HCT116 (cell line): ENCODE results near the gene LRRC7. TPM values are rescaled to one million over a fixed set of nuclear protein-coding genes. Genes with fewer than 3 reads are reported as not detected.

Experiments used
- ATAC-seq: fragments of 200-7000 bp; cut with Tn5 transposase; 2 replicates; pipeline ENCODE4 v1.9.1; 2020; ENCODE audit warnings: mild to moderate bottlenecking, moderate library complexity
- BruUV-seq: library from RNA; stranded (reverse); fragments of 400-500 nt; replicated peaks from 2 replicates; lab custom pipeline; 2021; lab: Mats Ljungman, UMichigan
- CTCF ChIA-PET: fragments of 300-600 bp; sonication (Branson Sonifier 250); formaldehyde crosslinking; loops from one replicate; lab custom pipeline; 2021; ENCODE audit warnings: antibody characterized with exemption; lab: Charles Lee
- POLR2A ChIA-PET: fragments of 300-600, 350-600 bp; sonication (Branson Sonifier 250); formaldehyde crosslinking; loops from one replicate; lab custom pipeline; 2021; ENCODE audit warnings: antibody characterized with exemption; lab: Charles Lee
- RAD21 ChIA-PET, 2 experiments: fragments of 300-600 bp; sonication (Branson Sonifier 250); formaldehyde crosslinking; loops; one replicate each; lab custom pipeline; 2023; ENCODE audit warnings: low total read pairs in 2 of 2; ENCODE audit not compliant: uncharacterized antibody in 2 of 2, unreplicated experiment in 2 of 2, low non-redundant PET in 1 of 2; lab: Charles Lee
- DNase-seq: peaks from one replicate; pipeline ENCODE4 v3.0.0-alpha.2; 2010; ENCODE audit warnings: low read depth, low spot score
- H2AFZ ChIP-seq: fragments of 200-600 bp; shearing (Covaris generic), sonication (generic); 2 replicates; pipeline ENCODE4 v1.6.1; 2017; ENCODE audit warnings: low read depth, mixed run types, mixed read lengths, antibody characterized with exemption, low read length; ENCODE audit not compliant: poor library complexity, severe bottlenecking
- H3K27ac ChIP-seq: 2 replicates; pipeline ENCODE4 v1.5.1; 2012; ENCODE audit warnings: low read depth, low read length
- H3K27me3 ChIP-seq: fragments of 200-600 bp; sonication (generic); 2 replicates; pipeline ENCODE4 v1.6.1; 2016; ENCODE audit warnings: mixed run types, low read length, mixed read lengths; ENCODE audit not compliant: insufficient read depth
- H3K36me3 ChIP-seq, 2 experiments: fragments of 200-500 bp in 1 of 2; fragments of 200-600 bp in 1 of 2; sonication (Bioruptor generic) in 1 of 2; sonication (generic) in 1 of 2; 2 replicates each; pipeline versions ENCODE4 v1.5.1 to v1.6.1; 2014 to 2016; ENCODE audit warnings: low read length in 2 of 2, inconsistent platforms in 1 of 2, mixed read lengths in 1 of 2, mixed run types in 1 of 2; ENCODE audit not compliant: insufficient read depth in 2 of 2, control insufficient read depth in 1 of 2
- H3K4me1 ChIP-seq, 2 experiments: fragments of 200-600 bp in 1 of 2; sonication (generic) in 1 of 2; 2 replicates each; pipeline versions ENCODE4 v1.5.1 to v1.6.1; 2012 to 2017; ENCODE audit warnings: low read length in 2 of 2, inconsistent platforms in 1 of 2, mild to moderate bottlenecking in 1 of 2, mixed read lengths in 1 of 2, mixed run types in 1 of 2, moderate library complexity in 1 of 2; ENCODE audit not compliant: insufficient read depth in 2 of 2, control insufficient read depth in 1 of 2
- H3K4me2 ChIP-seq: fragments of 200-600 bp; sonication (generic); 2 replicates; pipeline ENCODE4 v1.6.1; 2017; ENCODE audit warnings: mixed run types, low read length, mixed read lengths
- H3K4me3 ChIP-seq, 2 experiments: fragments of 200-600 bp in 1 of 2; sonication (generic) in 1 of 2; replicated peaks in 1 of 2; 2 replicates each; pipeline ENCODE4 v1.5.1; 2011 to 2016; ENCODE audit warnings: low read length in 2 of 2, control low read depth in 1 of 2, low read depth in 1 of 2, mild to moderate bottlenecking in 1 of 2, mixed read lengths in 1 of 2, mixed run types in 1 of 2
- H3K79me2 ChIP-seq: fragments of 200-600 bp; sonication (generic); 2 replicates; pipeline ENCODE4 v1.6.1; 2017; ENCODE audit warnings: mild to moderate bottlenecking, mixed run types, low read length, moderate library complexity, mixed read lengths; ENCODE audit not compliant: insufficient read depth
- H3K9ac ChIP-seq: fragments of 200-600 bp; sonication (generic); 2 replicates; pipeline ENCODE4 v1.6.1; 2016; ENCODE audit warnings: low read length, mixed read lengths
- H3K9me2 ChIP-seq: fragments of 200-600 bp; sonication (generic), shearing (Covaris generic); 2 replicates; pipeline ENCODE4 v1.6.1; 2017; ENCODE audit warnings: mixed run types, mild to moderate bottlenecking, moderate library complexity; ENCODE audit not compliant: insufficient read depth
- H3K9me3 ChIP-seq, 2 experiments: fragments of 200-500 bp in 1 of 2; fragments of 200-600 bp in 1 of 2; sonication (Bioruptor generic) in 1 of 2; sonication (generic) in 1 of 2; 2 replicates each; pipeline ENCODE4 v1.6.1; 2014 to 2017; ENCODE audit warnings: low read length in 2 of 2, mixed read lengths in 2 of 2, inconsistent platforms in 1 of 2, low read depth in 1 of 2, mild to moderate bottlenecking in 1 of 2, mixed run types in 1 of 2, moderate library complexity in 1 of 2; ENCODE audit not compliant: control insufficient read depth in 1 of 2, insufficient read depth in 1 of 2
- H4K20me1 ChIP-seq: fragments of 200-600 bp; sonication (generic), shearing (Covaris generic); 2 replicates; pipeline ENCODE4 v1.6.1; 2017; ENCODE audit warnings: mixed run types, mild to moderate bottlenecking, moderate library complexity; ENCODE audit not compliant: insufficient read depth
- ATF3 ChIP-seq: IDR thresholded peaks from 2 replicates; pipeline ENCODE4 v1.6.1; 2012
- CBX3 ChIP-seq: IDR thresholded peaks from 2 replicates; pipeline ENCODE4 v1.6.1; 2012; ENCODE audit warnings: low read depth
- CTCF ChIP-seq, 3 experiments: fragments of 200-600 bp in 1 of 3; sonication (generic) in 1 of 3; IDR thresholded peaks in 2 of 3; conservative IDR thresholded peaks in 1 of 3; 2 replicates each; pipeline ENCODE4 v1.5.1; 2012 to 2017; ENCODE audit warnings: low read depth in 2 of 3, low read length in 2 of 3, antibody characterized with exemption in 1 of 3, borderline replicate concordance in 1 of 3, control low read depth in 1 of 3, mild to moderate bottlenecking in 1 of 3, mixed read lengths in 1 of 3, mixed run types in 1 of 3, moderate library complexity in 1 of 3; ENCODE audit not compliant: insufficient read depth in 1 of 3
- EGR1 ChIP-seq: IDR thresholded peaks from 2 replicates; pipeline ENCODE4 v1.6.1; 2012; ENCODE audit warnings: low read depth
- ELF1 ChIP-seq: IDR thresholded peaks from 2 replicates; pipeline ENCODE4 v1.6.1; 2012; ENCODE audit warnings: low read depth, borderline replicate concordance
- EZH2phosphoT487 ChIP-seq: fragments of 200-600 bp; IDR thresholded peaks from 2 replicates; pipeline ENCODE4 v1.6.1; 2018; ENCODE audit warnings: antibody characterized with exemption, borderline replicate concordance
- JUND ChIP-seq: IDR thresholded peaks from 2 replicates; pipeline ENCODE4 v1.6.1; 2012
- POLR2A ChIP-seq: IDR thresholded peaks from 2 replicates; pipeline ENCODE4 v1.7.0; 2011; ENCODE audit warnings: borderline replicate concordance; ENCODE audit not compliant: insufficient read depth, insufficient read length; ENCODE audit errors: extremely low read depth
- POLR2AphosphoS5 ChIP-seq: IDR thresholded peaks from 2 replicates; pipeline ENCODE4 v1.6.1; 2011; ENCODE audit warnings: mild to moderate bottlenecking, low read depth, low read length, moderate library complexity
- RAD21 ChIP-seq: IDR thresholded peaks from 2 replicates; pipeline ENCODE4 v1.6.1; 2012; ENCODE audit warnings: low read depth, mild to moderate bottlenecking
- SIN3A ChIP-seq: IDR thresholded peaks from 2 replicates; pipeline ENCODE4 v1.6.1; 2012; ENCODE audit warnings: low read depth
- YY1 ChIP-seq: IDR thresholded peaks from 2 replicates; pipeline ENCODE4 v1.6.1; 2011; ENCODE audit warnings: low read length, low read depth, moderate library complexity, mild to moderate bottlenecking; ENCODE audit not compliant: insufficient replicate concordance; ENCODE audit errors: extremely low read depth
- ZBTB33 ChIP-seq: IDR thresholded peaks from 2 replicates; pipeline ENCODE4 v1.6.1; 2011; ENCODE audit warnings: mild to moderate bottlenecking, low read length, moderate library complexity; ENCODE audit not compliant: insufficient replicate concordance; ENCODE audit errors: extremely low read depth
- ZNF274 ChIP-seq: fragments of 200-500 bp; sonication (Bioruptor generic); IDR thresholded peaks from 2 replicates; pipeline ENCODE4 v1.6.1; 2014; ENCODE audit warnings: mild to moderate bottlenecking, low read depth, low read length, inconsistent platforms
- intact Hi-C: fragments of 100-400 bp; cut with micrococcal nuclease; formaldehyde crosslinking; loops from 2 replicates; pipeline ENCODE4 v1.10.0; 2022
- total RNA-seq: library from RNA; stranded (reverse); gene quantifications from one replicate; pipeline ENCODE4 v1.2.1, GENCODE V29; 2021; ENCODE audit not compliant: unreplicated experiment

LRRC7 gene
- total RNA-seq, 1 experiment from 2014 or later, result not detected

GRCh38 chr1:70156529-70157120 lies 588.9 kb downstream of the LRRC7 start:
- no peaks in the 10 kb centered on the region for H3K79me2 ChIP-seq
- intact Hi-C loops, result no loop called here
- H3K27ac ChIP-seq, result no peak overlapping the region
- ChIA-PET POLR2A (no interaction called here), CTCF (no interaction called here), RAD21 (no interaction called here)
- no peaks in the 10 kb centered on the region for H3K9me2 ChIP-seq
- no peak overlapping the region for H3K4me2 ChIP-seq
- TF ChIP-seq YY1 (no peak), ZNF274 (no peak), POLR2A (no peak), RAD21 (no peak), SIN3A (no peak), ZBTB33 (no peak), ELF1 (no peak), CTCF (IDR thresholded peaks at IDR 0.05 in 2 of 3, conservative IDR thresholded peaks at IDR 0.05 in 1 of 3; ENCODE audit: borderline replicate concordance in 1 of 3, insufficient read depth in 1 of 3, low read depth in 2 of 3, low read length in 2 of 3) (no peak), ATF3 (no peak), JUND (no peak), POLR2AphosphoS5 (no peak), EGR1 (no peak), EZH2phosphoT487 (no peak), CBX3 (no peak)
- no peak overlapping the region for H3K9ac ChIP-seq
- no TSS peak for BruUV-seq
- no peaks in the 10 kb centered on the region for H3K9me3 ChIP-seq
- H3K36me3 ChIP-seq, result 0 out of 4 replicates have a peak, but pooled peaks cover 0 to 2% of the 10 kb centered on the region in 2 experiments
- H3K4me1 ChIP-seq, result peaks cover 0 to 3% of the 10 kb centered on the region in 2 experiments; a peak in 2 of 4 replicates
- no peak overlapping the region for H3K4me3 ChIP-seq
- no peak overlapping the region for H2AFZ ChIP-seq
- no peaks in the 10 kb centered on the region for H4K20me1 ChIP-seq
- DNase-seq (no peak), ATAC-seq (0 out of 2 replicates have a peak, but pooled peaks have one; percentile 30)
- no peaks in the 10 kb centered on the region for H3K27me3 ChIP-seq
